HEK293 (cell line): ENCODE measurements around the gene TRIM13.

Experiments used
- BCL11A ChIP-seq: fragments of 450-650 bp; formaldehyde crosslinking; IDR thresholded peaks from 2 replicates; pipeline ENCODE4 v1.5.1; 2016; ENCODE audit warnings: low read depth, missing biosample characterization, missing genetic modification characterization
- GLIS1 ChIP-seq: fragments of 450-650 bp; formaldehyde crosslinking; IDR thresholded peaks from 2 replicates; pipeline ENCODE4 v1.5.1; 2016; ENCODE audit warnings: missing biosample characterization, missing genetic modification characterization
- IKZF3 ChIP-seq: fragments of 450-650 bp; IDR thresholded peaks from 2 replicates; pipeline ENCODE4 v1.5.0; 2018; ENCODE audit warnings: missing biosample characterization, mild to moderate bottlenecking, missing genetic modification characterization, moderate library complexity
- OVOL3 ChIP-seq: fragments of 450-650 bp; formaldehyde crosslinking; IDR thresholded peaks from 2 replicates; pipeline ENCODE4 v1.5.1; 2016; ENCODE audit warnings: missing biosample characterization, missing genetic modification characterization
- SP7 ChIP-seq: fragments of 450-650 bp; formaldehyde crosslinking; IDR thresholded peaks from 2 replicates; pipeline ENCODE4 v1.5.1; 2016; ENCODE audit warnings: missing biosample characterization, missing genetic modification characterization
- ZFHX2 ChIP-seq: fragments of 450-650 bp; formaldehyde crosslinking; conservative IDR thresholded peaks from 2 replicates; pipeline ENCODE4 v1.5.1; 2016; ENCODE audit warnings: missing biosample characterization, missing genetic modification characterization
- ZNF138 ChIP-seq: fragments of 450-650 bp; formaldehyde crosslinking; IDR thresholded peaks from 2 replicates; pipeline ENCODE4 v1.5.1; 2016; ENCODE audit warnings: missing biosample characterization, missing genetic modification characterization, borderline replicate concordance
- ZNF184 ChIP-seq: fragments of 450-650 bp; IDR thresholded peaks from 2 replicates; pipeline ENCODE4 v1.5.1; 2018; ENCODE audit warnings: missing biosample characterization, mild to moderate bottlenecking, missing genetic modification characterization
- ZNF211 ChIP-seq: fragments of 450-650 bp; formaldehyde crosslinking; IDR thresholded peaks from 2 replicates; pipeline ENCODE4 v1.5.1; 2016; ENCODE audit warnings: low read depth, missing biosample characterization, missing genetic modification characterization
- ZNF391 ChIP-seq: fragments of 450-650 bp; formaldehyde crosslinking; IDR thresholded peaks from 2 replicates; pipeline ENCODE4 v1.5.1; 2016; ENCODE audit warnings: low read depth, missing biosample characterization, missing genetic modification characterization, borderline replicate concordance
- ZNF529 ChIP-seq: fragments of 450-650 bp; formaldehyde crosslinking; IDR thresholded peaks from 2 replicates; pipeline ENCODE4 v1.5.1; 2017; ENCODE audit warnings: missing genetic modification characterization, missing biosample characterization; ENCODE audit not compliant: insufficient replicate concordance
- ZNF544 ChIP-seq: fragments of 450-650 bp; formaldehyde crosslinking; IDR thresholded peaks from 2 replicates; pipeline ENCODE4 v1.5.0; 2017; ENCODE audit warnings: missing biosample characterization, missing genetic modification characterization
- ZNF623 ChIP-seq: fragments of 450-650 bp; formaldehyde crosslinking; IDR thresholded peaks from 2 replicates; pipeline ENCODE4 v1.5.1; 2016; ENCODE audit warnings: missing biosample characterization, missing genetic modification characterization
- ZNF658 ChIP-seq: fragments of 450-650 bp; formaldehyde crosslinking; IDR thresholded peaks from 2 replicates; pipeline ENCODE4; 2016; ENCODE audit warnings: missing biosample characterization, missing genetic modification characterization
- ZNF670 ChIP-seq: fragments of 450-650 bp; formaldehyde crosslinking; IDR thresholded peaks from 2 replicates; pipeline ENCODE4 v1.5.1; 2016; ENCODE audit warnings: missing biosample characterization, missing genetic modification characterization, low read depth
- ZNF677 ChIP-seq: fragments of 450-650 bp; IDR thresholded peaks from 2 replicates; pipeline ENCODE4 v1.5.0; 2018; ENCODE audit warnings: missing biosample characterization, mild to moderate bottlenecking, missing genetic modification characterization, moderate library complexity
- ZNF776 ChIP-seq: fragments of 450-650 bp; formaldehyde crosslinking; IDR thresholded peaks from 2 replicates; pipeline ENCODE4 v1.5.0; 2017; ENCODE audit warnings: missing biosample characterization, missing genetic modification characterization, borderline replicate concordance
- ZNF777 ChIP-seq: fragments of 450-650 bp; formaldehyde crosslinking; IDR thresholded peaks from 2 replicates; pipeline ENCODE4 v1.5.1; 2017; ENCODE audit warnings: missing biosample characterization, missing genetic modification characterization, borderline replicate concordance
- ZNF830 ChIP-seq: fragments of 450-650 bp; IDR thresholded peaks from 2 replicates; pipeline ENCODE4 v1.5.0; 2018; ENCODE audit warnings: missing biosample characterization, missing genetic modification characterization, low read depth, mild to moderate bottlenecking, moderate library complexity
- TF ChIP-seq, protein P1 (sequence below): fragments of 450-650 bp; formaldehyde crosslinking; IDR thresholded peaks from 2 replicates; pipeline ENCODE4 v1.5.1; 2017; ENCODE audit warnings: missing biosample characterization, missing genetic modification characterization
- TF ChIP-seq, protein P2 (sequence below): fragments of 450-650 bp; formaldehyde crosslinking; IDR thresholded peaks from 2 replicates; pipeline ENCODE4 v1.5.1; 2016; ENCODE audit warnings: missing biosample characterization, missing genetic modification characterization, borderline replicate concordance
- TF ChIP-seq, protein P3 (sequence below): fragments of 450-650 bp; formaldehyde crosslinking; IDR thresholded peaks from 2 replicates; pipeline ENCODE4 v1.5.1; 2016; ENCODE audit warnings: missing biosample characterization, missing genetic modification characterization, borderline replicate concordance
- TF ChIP-seq, protein P4 (sequence below): fragments of 450-650 bp; formaldehyde crosslinking; IDR thresholded peaks from 2 replicates; pipeline ENCODE4; 2016; ENCODE audit warnings: missing biosample characterization, missing genetic modification characterization
- TF ChIP-seq, protein P5 (sequence below): fragments of 450-650 bp; formaldehyde crosslinking; IDR thresholded peaks from 2 replicates; pipeline ENCODE4 v1.5.1; 2016; ENCODE audit warnings: missing biosample characterization, missing genetic modification characterization
- TF ChIP-seq, protein P6 (sequence below): fragments of 450-650 bp; formaldehyde crosslinking; IDR thresholded peaks from 2 replicates; pipeline ENCODE4 v1.5.1; 2016; ENCODE audit warnings: missing biosample characterization, missing genetic modification characterization

The TRIM13 gene

DNA sequence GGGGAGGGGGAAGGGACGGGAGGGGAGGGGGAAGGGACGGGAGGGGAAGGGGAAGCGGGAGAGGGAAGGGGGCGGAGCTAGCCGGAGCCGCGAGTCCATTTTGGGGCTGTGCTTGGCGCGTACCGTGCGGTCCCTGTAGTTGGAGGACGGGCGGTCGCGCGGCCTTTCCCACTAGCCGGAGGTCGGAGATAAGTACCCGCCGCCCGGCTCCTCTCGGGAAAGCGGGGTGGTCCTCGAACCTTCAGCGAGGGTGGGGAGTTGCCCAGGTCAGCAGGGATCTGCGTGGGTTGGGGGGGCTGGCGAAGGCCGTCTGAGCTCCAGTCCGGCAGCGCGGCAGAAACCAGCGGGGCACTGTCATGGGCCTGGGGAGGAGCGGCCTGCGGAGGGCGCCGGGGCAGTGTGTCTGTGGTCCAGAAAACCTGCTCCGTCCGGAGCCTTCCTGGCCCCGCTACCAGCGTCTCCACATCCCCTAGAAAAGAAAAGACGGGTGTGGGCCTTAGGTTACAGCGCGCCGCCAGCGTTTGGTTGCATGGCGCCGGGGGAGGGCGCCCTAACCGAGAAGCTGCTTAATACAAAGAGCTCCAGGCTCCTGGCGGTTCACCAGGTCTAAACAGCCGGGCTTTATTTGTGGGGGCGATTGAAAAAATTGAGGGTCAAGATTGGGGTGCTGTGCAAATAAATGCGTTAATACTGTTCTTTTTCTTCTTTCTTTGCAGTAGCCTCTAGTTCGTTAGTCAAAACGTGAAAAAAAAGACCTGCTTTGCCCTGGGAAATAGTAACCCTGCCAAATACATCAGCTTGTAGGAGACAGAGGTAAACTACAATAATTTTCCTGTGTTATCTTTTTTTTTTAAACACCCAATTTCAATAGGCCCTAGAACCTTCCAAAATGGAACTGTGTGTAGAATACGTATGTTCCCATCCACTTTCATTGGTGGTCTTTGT, at the start of gene TRIM13 (continued):
- peak; percentile 62; the same call in 1 of the 2 replicates for TF ChIP-seq ZNF391 (tag by site-specific recombination)
- TF ChIP-seq OVOL3, result no peak
- TF ChIP-seq ZNF529 (tag by site-specific recombination), result no peak
- TF ChIP-seq, protein P1, sequence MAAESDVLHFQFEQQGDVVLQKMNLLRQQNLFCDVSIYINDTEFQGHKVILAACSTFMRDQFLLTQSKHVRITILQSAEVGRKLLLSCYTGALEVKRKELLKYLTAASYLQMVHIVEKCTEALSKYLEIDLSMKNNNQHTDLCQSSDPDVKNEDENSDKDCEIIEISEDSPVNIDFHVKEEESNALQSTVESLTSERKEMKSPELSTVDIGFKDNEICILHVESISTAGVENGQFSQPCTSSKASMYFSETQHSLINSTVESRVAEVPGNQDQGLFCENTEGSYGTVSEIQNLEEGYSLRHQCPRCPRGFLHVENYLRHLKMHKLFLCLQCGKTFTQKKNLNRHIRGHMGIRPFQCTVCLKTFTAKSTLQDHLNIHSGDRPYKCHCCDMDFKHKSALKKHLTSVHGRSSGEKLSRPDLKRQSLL (tag by site-specific recombination), result no peak; the same call in 1 of the 2 replicates
- no peak for TF ChIP-seq ZNF670 (tag by site-specific recombination)
- peak; percentile 58 for TF ChIP-seq ZNF184 (tag by site-specific recombination)
- TF ChIP-seq ZFHX2 (tag by site-specific recombination), result peak; percentile 41
- TF ChIP-seq BCL11A, result peak; percentile 38; the same call in 1 of the 2 replicates
- peak; percentile 40; the same call in 1 of the 2 replicates for TF ChIP-seq IKZF3 (tag by site-specific recombination)
- TF ChIP-seq ZNF211 (tag by site-specific recombination), result no peak
- TF ChIP-seq ZNF658, result no peak
- no peak for TF ChIP-seq ZNF544 (tag by site-specific recombination)
- TF ChIP-seq ZNF138 (tag by site-specific recombination), result no peak
- TF ChIP-seq GLIS1 (tag by site-specific recombination), result 0 out of 2 replicates have a peak, but pooled peaks have one; percentile 6
- TF ChIP-seq ZNF776 (tag by site-specific recombination), result no peak
- no peak for TF ChIP-seq ZNF777 (tag by site-specific recombination)
- TF ChIP-seq, protein P2, sequence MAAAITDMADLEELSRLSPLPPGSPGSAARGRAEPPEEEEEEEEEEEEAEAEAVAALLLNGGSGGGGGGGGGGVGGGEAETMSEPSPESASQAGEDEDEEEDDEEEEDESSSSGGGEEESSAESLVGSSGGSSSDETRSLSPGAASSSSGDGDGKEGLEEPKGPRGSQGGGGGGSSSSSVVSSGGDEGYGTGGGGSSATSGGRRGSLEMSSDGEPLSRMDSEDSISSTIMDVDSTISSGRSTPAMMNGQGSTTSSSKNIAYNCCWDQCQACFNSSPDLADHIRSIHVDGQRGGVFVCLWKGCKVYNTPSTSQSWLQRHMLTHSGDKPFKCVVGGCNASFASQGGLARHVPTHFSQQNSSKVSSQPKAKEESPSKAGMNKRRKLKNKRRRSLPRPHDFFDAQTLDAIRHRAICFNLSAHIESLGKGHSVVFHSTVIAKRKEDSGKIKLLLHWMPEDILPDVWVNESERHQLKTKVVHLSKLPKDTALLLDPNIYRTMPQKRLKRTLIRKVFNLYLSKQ (tag by site-specific recombination), result no peak
- TF ChIP-seq, protein P3, sequence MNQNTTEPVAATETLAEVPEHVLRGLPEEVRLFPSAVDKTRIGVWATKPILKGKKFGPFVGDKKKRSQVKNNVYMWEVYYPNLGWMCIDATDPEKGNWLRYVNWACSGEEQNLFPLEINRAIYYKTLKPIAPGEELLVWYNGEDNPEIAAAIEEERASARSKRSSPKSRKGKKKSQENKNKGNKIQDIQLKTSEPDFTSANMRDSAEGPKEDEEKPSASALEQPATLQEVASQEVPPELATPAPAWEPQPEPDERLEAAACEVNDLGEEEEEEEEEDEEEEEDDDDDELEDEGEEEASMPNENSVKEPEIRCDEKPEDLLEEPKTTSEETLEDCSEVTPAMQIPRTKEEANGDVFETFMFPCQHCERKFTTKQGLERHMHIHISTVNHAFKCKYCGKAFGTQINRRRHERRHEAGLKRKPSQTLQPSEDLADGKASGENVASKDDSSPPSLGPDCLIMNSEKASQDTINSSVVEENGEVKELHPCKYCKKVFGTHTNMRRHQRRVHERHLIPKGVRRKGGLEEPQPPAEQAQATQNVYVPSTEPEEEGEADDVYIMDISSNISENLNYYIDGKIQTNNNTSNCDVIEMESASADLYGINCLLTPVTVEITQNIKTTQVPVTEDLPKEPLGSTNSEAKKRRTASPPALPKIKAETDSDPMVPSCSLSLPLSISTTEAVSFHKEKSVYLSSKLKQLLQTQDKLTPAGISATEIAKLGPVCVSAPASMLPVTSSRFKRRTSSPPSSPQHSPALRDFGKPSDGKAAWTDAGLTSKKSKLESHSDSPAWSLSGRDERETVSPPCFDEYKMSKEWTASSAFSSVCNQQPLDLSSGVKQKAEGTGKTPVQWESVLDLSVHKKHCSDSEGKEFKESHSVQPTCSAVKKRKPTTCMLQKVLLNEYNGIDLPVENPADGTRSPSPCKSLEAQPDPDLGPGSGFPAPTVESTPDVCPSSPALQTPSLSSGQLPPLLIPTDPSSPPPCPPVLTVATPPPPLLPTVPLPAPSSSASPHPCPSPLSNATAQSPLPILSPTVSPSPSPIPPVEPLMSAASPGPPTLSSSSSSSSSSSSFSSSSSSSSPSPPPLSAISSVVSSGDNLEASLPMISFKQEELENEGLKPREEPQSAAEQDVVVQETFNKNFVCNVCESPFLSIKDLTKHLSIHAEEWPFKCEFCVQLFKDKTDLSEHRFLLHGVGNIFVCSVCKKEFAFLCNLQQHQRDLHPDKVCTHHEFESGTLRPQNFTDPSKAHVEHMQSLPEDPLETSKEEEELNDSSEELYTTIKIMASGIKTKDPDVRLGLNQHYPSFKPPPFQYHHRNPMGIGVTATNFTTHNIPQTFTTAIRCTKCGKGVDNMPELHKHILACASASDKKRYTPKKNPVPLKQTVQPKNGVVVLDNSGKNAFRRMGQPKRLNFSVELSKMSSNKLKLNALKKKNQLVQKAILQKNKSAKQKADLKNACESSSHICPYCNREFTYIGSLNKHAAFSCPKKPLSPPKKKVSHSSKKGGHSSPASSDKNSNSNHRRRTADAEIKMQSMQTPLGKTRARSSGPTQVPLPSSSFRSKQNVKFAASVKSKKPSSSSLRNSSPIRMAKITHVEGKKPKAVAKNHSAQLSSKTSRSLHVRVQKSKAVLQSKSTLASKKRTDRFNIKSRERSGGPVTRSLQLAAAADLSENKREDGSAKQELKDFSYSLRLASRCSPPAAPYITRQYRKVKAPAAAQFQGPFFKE, result no peak
- TF ChIP-seq, protein P4, sequence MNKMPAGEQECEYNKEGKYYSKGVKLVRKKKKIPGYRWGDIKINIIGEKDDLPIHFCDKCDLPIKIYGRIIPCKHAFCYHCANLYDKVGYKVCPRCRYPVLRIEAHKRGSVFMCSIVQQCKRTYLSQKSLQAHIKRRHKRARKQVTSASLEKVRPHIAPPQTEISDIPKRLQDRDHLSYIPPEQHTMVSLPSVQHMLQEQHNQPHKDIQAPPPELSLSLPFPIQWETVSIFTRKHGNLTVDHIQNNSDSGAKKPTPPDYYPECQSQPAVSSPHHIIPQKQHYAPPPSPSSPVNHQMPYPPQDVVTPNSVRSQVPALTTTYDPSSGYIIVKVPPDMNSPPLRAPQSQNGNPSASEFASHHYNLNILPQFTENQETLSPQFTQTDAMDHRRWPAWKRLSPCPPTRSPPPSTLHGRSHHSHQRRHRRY (tag by site-specific recombination), result no peak
- TF ChIP-seq ZNF830, result no peak
- TF ChIP-seq ZNF677 (tag by site-specific recombination), result no peak; the same call in 1 of the 2 replicates
- TF ChIP-seq, protein P5, sequence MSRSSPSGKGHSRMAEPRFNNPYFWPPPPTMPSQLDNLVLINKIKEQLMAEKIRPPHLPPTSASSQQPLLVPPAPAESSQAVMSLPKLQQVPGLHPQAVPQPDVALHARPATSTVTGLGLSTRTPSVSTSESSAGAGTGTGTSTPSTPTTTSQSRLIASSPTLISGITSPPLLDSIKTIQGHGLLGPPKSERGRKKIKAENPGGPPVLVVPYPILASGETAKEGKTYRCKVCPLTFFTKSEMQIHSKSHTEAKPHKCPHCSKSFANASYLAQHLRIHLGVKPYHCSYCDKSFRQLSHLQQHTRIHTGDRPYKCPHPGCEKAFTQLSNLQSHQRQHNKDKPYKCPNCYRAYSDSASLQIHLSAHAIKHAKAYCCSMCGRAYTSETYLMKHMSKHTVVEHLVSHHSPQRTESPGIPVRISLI (tag by site-specific recombination), result no peak; the same call in 1 of the 2 replicates
- TF ChIP-seq SP7 (tag by site-specific recombination), result peak; percentile 69; the same call in 1 of the 2 replicates
- TF ChIP-seq, protein P6, sequence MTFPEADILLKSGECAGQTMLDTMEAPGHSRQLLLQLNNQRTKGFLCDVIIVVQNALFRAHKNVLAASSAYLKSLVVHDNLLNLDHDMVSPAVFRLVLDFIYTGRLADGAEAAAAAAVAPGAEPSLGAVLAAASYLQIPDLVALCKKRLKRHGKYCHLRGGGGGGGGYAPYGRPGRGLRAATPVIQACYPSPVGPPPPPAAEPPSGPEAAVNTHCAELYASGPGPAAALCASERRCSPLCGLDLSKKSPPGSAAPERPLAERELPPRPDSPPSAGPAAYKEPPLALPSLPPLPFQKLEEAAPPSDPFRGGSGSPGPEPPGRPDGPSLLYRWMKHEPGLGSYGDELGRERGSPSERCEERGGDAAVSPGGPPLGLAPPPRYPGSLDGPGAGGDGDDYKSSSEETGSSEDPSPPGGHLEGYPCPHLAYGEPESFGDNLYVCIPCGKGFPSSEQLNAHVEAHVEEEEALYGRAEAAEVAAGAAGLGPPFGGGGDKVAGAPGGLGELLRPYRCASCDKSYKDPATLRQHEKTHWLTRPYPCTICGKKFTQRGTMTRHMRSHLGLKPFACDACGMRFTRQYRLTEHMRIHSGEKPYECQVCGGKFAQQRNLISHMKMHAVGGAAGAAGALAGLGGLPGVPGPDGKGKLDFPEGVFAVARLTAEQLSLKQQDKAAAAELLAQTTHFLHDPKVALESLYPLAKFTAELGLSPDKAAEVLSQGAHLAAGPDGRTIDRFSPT, result peak; percentile 67
- TF ChIP-seq ZNF623, result no peak
